NCI-H187 (cell line): ENCODE data around the gene CCDC88B.

Experiments
- DNase-seq, 2 experiments: peaks; one replicate each; lab custom pipeline; 2025; lab: John Stamatoyannopoulos, UW

CCDC88B gene, protein sequence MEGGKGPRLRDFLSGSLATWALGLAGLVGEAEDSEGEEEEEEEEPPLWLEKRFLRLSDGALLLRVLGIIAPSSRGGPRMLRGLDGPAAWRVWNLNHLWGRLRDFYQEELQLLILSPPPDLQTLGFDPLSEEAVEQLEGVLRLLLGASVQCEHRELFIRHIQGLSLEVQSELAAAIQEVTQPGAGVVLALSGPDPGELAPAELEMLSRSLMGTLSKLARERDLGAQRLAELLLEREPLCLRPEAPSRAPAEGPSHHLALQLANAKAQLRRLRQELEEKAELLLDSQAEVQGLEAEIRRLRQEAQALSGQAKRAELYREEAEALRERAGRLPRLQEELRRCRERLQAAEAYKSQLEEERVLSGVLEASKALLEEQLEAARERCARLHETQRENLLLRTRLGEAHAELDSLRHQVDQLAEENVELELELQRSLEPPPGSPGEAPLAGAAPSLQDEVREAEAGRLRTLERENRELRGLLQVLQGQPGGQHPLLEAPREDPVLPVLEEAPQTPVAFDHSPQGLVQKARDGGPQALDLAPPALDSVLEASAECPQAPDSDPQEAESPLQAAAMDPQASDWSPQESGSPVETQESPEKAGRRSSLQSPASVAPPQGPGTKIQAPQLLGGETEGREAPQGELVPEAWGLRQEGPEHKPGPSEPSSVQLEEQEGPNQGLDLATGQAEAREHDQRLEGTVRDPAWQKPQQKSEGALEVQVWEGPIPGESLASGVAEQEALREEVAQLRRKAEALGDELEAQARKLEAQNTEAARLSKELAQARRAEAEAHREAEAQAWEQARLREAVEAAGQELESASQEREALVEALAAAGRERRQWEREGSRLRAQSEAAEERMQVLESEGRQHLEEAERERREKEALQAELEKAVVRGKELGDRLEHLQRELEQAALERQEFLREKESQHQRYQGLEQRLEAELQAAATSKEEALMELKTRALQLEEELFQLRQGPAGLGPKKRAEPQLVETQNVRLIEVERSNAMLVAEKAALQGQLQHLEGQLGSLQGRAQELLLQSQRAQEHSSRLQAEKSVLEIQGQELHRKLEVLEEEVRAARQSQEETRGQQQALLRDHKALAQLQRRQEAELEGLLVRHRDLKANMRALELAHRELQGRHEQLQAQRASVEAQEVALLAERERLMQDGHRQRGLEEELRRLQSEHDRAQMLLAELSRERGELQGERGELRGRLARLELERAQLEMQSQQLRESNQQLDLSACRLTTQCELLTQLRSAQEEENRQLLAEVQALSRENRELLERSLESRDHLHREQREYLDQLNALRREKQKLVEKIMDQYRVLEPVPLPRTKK (N-terminal part only)

DNA sequence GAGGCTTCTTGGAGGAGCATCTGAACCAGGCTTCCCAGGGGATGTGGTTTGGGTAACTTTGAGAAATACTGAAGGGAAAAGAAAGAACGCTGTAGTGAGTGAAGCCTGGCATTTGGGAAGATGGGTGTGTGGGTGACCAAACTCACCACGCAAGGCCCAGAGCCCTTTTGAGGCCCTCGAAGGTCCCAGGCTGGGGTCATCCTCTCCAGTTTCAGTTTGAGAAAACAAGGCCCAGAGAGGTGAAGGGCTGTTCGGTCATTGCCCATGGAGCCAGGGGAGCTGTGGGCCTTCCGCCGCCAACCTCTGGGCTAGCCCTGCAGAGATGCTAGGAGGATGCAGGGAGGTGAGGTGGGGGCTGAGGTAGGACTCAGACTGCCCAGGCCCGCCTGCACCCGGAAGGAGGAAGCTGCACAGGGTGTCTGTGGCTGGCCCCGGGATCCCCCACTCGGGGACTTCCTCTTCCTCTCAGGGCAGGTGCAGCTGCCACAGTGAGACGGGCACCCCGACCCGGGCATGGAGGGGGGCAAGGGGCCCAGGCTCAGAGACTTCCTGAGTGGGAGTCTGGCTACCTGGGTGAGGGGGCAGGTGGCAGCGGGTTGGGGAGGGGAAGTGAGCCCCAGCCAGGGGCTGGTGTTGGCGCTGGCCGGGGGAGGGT lies at the start of gene CCDC88B:
Gene CCDC88B, plus strand, starts transcription at position 451 of the 655 bp plus-strand sequence. Its CDS starts 63 bp downstream, at position 514.
- DNase-seq = no peak

GRCh38 chr11:64290352-64291261 lies 49.4 kb upstream of the CCDC88B start:
- no peak for DNase-seq

DNA sequence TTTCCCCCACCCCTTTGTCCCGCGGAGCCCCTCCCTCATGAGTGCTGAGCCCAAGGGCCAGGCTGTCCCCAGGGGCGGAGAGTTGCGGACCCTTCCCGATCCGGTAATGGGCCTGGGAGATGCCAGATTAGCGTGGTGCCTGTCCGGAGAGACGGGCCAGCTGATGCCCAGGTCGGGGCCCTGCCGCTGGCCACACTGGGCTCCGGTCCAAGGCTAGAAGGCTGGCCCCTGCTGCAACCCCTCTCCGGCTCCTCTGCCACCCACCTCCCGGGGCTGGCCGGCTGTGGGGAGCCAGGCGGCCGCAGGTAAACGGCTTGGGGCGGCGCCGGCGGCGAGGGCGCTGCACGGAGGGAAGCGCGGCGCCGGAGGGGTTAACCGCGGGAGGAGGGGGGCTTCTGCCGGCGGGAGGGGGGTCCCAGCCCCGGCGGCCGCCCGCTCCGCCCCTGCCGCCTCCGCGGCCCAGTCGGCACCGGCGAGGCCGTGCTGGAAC lies 48.7 kb upstream of the CCDC88B start, which contains the start of gene KCNK4:
Gene KCNK4, plus strand, starts transcription at position 41 of the 490 bp plus-strand sequence. CDS start 1,717 bp downstream, outside the sequence.
- DNase-seq = no peak

GRCh38 chr11:64291752-64292459 lies 48.1 kb upstream of the CCDC88B start:
- DNase-seq = no peak

DNA sequence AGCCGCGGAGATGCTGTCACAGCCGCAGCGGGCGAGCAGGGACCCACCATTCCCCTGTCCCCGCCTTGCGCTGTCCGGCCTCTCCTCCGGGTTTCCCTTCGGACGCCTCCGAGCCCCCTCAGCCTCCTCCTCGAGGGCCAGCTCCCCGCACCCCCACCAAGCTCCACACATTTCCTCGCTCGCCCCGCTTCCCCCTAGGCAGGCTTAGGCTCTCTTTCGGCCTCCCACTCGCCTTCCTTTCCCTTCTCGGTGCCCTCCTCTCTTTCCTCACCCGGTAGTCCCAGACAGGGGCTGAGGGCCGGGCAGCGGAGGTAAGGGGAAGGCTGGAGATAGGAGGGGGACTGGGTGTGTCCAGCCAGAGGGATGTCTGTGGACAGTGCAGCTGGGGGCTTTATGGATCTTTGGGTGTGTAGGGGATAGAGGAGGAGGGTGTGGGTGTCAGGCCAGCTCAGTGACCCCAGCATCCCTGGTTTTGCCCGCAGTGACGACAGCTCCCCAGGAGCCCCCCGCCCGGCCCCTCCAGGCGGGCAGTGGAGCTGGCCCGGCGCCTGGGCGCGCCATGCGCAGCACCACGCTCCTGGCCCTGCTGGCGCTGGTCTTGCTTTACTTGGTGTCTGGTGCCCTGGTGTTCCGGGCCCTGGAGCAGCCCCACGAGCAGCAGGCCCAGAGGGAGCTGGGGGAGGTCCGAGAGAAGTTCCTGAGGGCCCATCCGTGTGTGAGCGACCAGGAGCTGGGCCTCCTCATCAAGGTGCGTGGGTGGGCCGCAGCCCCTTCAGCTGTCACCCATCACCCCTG lies 47.3 kb upstream of the CCDC88B start:
- DNase-seq = no peak

DNA sequence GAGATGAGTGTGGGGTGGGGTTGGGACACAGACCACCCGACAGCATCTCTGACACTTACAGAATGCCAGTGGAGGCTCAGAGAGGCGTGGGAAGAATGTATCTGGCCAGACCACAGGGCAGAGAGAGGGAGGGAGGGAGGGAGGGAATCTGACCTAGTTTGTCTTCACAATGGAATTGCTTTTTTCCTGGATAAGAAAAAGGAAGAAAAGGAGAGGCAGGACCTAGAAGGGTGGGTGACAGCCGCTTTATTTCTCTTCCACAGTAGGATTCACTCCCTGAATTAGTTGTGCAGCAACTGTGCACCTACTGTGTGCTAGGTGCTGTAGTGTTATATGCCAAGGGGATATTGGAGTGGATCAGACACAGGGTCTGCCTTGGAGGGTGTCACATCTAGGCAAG lies 45.2 kb upstream of the CCDC88B start:
- DNase-seq = no peak

- DNase-seq = no peak
These were observed 44.2 kb upstream of the CCDC88B start for GRCh38 chr11:64295760-64296159.

GRCh38 chr11:64296236-64296635 lies 43.8 kb upstream of the CCDC88B start:
- no peak for DNase-seq

DNA sequence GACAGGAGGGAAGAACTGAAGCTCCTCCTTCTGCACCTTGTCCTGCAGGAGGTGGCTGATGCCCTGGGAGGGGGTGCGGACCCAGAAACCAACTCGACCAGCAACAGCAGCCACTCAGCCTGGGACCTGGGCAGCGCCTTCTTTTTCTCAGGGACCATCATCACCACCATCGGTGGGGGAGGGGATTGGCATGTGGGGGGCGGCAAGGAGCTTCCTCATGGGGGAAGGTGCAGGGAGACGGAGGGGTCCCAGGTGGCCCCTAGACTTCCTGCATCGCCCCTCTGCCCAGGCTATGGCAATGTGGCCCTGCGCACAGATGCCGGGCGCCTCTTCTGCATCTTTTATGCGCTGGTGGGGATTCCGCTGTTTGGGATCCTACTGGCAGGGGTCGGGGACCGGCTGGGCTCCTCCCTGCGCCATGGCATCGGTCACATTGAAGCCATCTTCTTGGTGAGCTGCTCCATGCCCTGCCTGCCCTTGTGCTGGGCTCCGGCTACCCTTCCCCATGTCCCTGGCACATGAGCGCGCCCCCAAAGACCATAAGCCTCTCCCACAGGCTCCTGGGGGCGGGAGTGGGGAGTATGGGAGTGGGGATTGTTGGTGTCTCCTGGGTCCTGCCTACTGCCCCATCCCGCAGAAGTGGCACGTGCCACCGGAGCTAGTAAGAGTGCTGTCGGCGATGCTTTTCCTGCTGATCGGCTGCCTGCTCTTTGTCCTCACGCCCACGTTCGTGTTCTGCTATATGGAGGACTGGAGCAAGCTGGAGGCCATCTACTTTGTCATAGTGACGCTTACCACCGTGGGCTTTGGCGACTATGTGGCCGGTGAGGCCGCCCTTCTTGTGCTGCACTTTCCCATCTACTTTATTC lies 42.9 kb upstream of the CCDC88B start:
- DNase-seq = no peak

- no peak for DNase-seq
These were observed 42.2 kb upstream of the CCDC88B start for GRCh38 chr11:64297699-64298358.

- DNase-seq = no peak
These were observed 40.8 kb upstream of the CCDC88B start for GRCh38 chr11:64298966-64299846.

- no peak for DNase-seq
These were observed 40.0 kb upstream of the CCDC88B start, which contains the start of gene CATSPERZ for GRCh38 chr11:64299847-64300648. Gene CATSPERZ (plus strand): TSS chr11:64300358. CDS start chr11:64300411, 53 bp downstream.

GRCh38 chr11:64303109-64304031 lies 36.6 kb upstream of the CCDC88B start:
- DNase-seq = no peak

DNA sequence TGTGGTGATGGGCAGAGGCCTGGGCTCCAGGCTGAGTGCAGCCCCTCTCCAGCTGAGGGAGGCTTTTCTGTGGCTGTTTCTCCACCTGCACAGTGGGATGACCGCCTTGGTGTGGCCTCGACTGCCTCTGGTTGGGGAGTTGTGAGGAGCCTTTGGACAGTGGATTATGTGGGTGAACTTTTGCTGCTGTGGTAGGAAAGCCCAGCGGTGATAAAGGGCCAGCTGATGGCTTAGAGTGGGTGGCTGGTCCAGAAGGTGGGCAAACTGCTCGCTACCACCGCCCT lies 36.0 kb upstream of the CCDC88B start:
- no peak for DNase-seq
